Endothelial cell of umbilical vein (primary cell): ENCODE measurements around the gene VCAN. TPM values are rescaled to one million over a fixed set of nuclear protein-coding genes. Genes with fewer than 3 reads are reported as not detected.

ENCODE experiments used
- BruUV-seq: library from RNA; stranded (reverse); fragments of 400-500 nt; replicated peaks from 2 replicates; lab custom pipeline; 2021; lab: Mats Ljungman, UMichigan
- CTCF ChIA-PET: fragments of 300-600, 350-600 bp; sonication (Branson Sonifier 250); formaldehyde crosslinking; loops from one replicate; lab custom pipeline; 2021; ENCODE audit warnings: antibody characterized with exemption, inconsistent platforms; lab: Charles Lee
- POLR2A ChIA-PET: fragments of 300-600, 350-600 bp; sonication (Branson Sonifier 250); formaldehyde crosslinking; loops from one replicate; lab custom pipeline; 2021; ENCODE audit warnings: antibody characterized with exemption, inconsistent platforms; lab: Charles Lee
- DNase-seq: peaks from one replicate; pipeline ENCODE4 v3.0.0-alpha.2; 2011; ENCODE audit warnings: low read depth, low spot score
- FAIRE-seq: peaks from 2 replicates; lab custom pipeline; 2011; peaks lifted over from hg19 to GRCh38; lab: Jason Lieb, UNC
- H2AFZ ChIP-seq: 2 replicates; pipeline ENCODE4 v1.6.0; 2012; ENCODE audit warnings: low read depth, low read length, control low read depth, inconsistent platforms
- H3K27ac ChIP-seq: 2 replicates; pipeline ENCODE4 v1.5.1; 2011; ENCODE audit warnings: low read depth, mild to moderate bottlenecking, control low read depth, low read length, moderate library complexity; ENCODE audit not compliant: insufficient read depth
- H3K27me3 ChIP-seq, 2 experiments: 2 replicates each; pipeline versions ENCODE4 v1.6.0 to v1.6.1; 2011; ENCODE audit warnings: low read length in 2 of 2, mixed read lengths in 1 of 2; ENCODE audit not compliant: control insufficient read depth in 2 of 2, insufficient read depth in 2 of 2
- H3K36me3 ChIP-seq, 2 experiments: 2 replicates in 1 of 2; 3 replicates in 1 of 2; pipeline ENCODE4 v1.5.1; 2011; ENCODE audit warnings: low read length in 2 of 2, mild to moderate bottlenecking in 1 of 2, moderate library complexity in 1 of 2; ENCODE audit not compliant: control insufficient read depth in 2 of 2, insufficient read depth in 2 of 2; ENCODE audit errors: extremely low read depth in 1 of 2
- H3K4me1 ChIP-seq: 3 replicates; pipeline ENCODE4 v1.5.1; 2011; ENCODE audit warnings: mild to moderate bottlenecking, low read length; ENCODE audit not compliant: control insufficient read depth, insufficient read depth; ENCODE audit errors: extremely low read depth
- H3K4me2 ChIP-seq: 2 replicates; pipeline ENCODE4 v1.6.1; 2011; ENCODE audit warnings: low read length, control low read depth, mixed read lengths; ENCODE audit not compliant: insufficient read depth
- H3K4me3 ChIP-seq, 3 experiments: fragments of 200-600 bp in 1 of 3; sonication (generic), shearing (Covaris generic) in 1 of 3; replicated peaks in 1 of 3; 2 replicates each; pipeline ENCODE4 v1.5.1; 2011 to 2016; ENCODE audit warnings: control low read depth in 3 of 3, low read length in 3 of 3, mild to moderate bottlenecking in 2 of 3, inconsistent platforms in 1 of 3, low read depth in 1 of 3, moderate library complexity in 1 of 3; ENCODE audit not compliant: insufficient read depth in 1 of 3
- H3K79me2 ChIP-seq: 2 replicates; pipeline ENCODE4 v1.6.0; 2012; ENCODE audit warnings: low read length, inconsistent platforms; ENCODE audit not compliant: control insufficient read depth, insufficient read depth
- H3K9ac ChIP-seq: replicated peaks from 2 replicates; pipeline ENCODE3; 2011; ENCODE audit warnings: low read length, control low read depth; ENCODE audit not compliant: insufficient read depth; ENCODE audit errors: extremely low read depth
- H3K9me1 ChIP-seq: replicated peaks from 3 replicates; pipeline ENCODE4 v1.6.0; 2011; ENCODE audit warnings: mild to moderate bottlenecking, low read length; ENCODE audit not compliant: control insufficient read depth, insufficient read depth; ENCODE audit errors: extremely low read depth
- H3K9me3 ChIP-seq: replicated peaks from 2 replicates; pipeline ENCODE4 v1.5.1; 2012; ENCODE audit warnings: low read length, inconsistent platforms; ENCODE audit not compliant: control insufficient read depth, insufficient read depth
- H4K20me1 ChIP-seq: replicated peaks from 2 replicates; pipeline ENCODE3; 2011; ENCODE audit warnings: mild to moderate bottlenecking, low read length; ENCODE audit not compliant: control insufficient read depth, insufficient read depth; ENCODE audit errors: extremely low read depth
- EZH2 ChIP-seq: IDR thresholded peaks from 2 replicates; pipeline ENCODE4 v1.6.1; 2012; ENCODE audit warnings: borderline replicate concordance, low read depth, mild to moderate bottlenecking, moderate library complexity, low read length, inconsistent platforms; ENCODE audit not compliant: severe bottlenecking
- FOS ChIP-seq: IDR thresholded peaks from 2 replicates; pipeline ENCODE4 v1.6.1; 2011; ENCODE audit warnings: mild to moderate bottlenecking, low read length, moderate library complexity, borderline replicate concordance; ENCODE audit not compliant: insufficient read depth
- GATA2 ChIP-seq: IDR thresholded peaks from 2 replicates; pipeline ENCODE4 v1.7.0; 2011; ENCODE audit warnings: low read depth, mild to moderate bottlenecking, moderate library complexity, mixed read lengths, low read length; ENCODE audit not compliant: insufficient read length, insufficient read depth
- JUN ChIP-seq: IDR thresholded peaks from 2 replicates; pipeline ENCODE4 v1.6.1; 2011; ENCODE audit warnings: borderline replicate concordance, low read depth; ENCODE audit not compliant: insufficient read length, insufficient read depth
- MYC ChIP-seq: IDR thresholded peaks from one replicate; pipeline ENCODE4 v1.6.1; 2011; ENCODE audit warnings: mild to moderate bottlenecking, low read depth, low read length
- POLR2A ChIP-seq: IDR thresholded peaks from 2 replicates; pipeline ENCODE4 v1.6.1; 2012; ENCODE audit warnings: low read depth, mild to moderate bottlenecking, control low read depth, low read length
- POLR2AphosphoS5 ChIP-seq: IDR thresholded peaks from 2 replicates; pipeline ENCODE4 v1.6.1; 2012; ENCODE audit warnings: low read depth, mild to moderate bottlenecking, control low read depth, low read length, moderate library complexity; ENCODE audit not compliant: insufficient read depth
- dilution Hi-C: fragments of 300-500 bp; cut with MboI; formaldehyde crosslinking; loops from one replicate; pipeline ENCODE4 v1.15.0; 2019; ENCODE audit warnings: low sequenced_read_pairs; ENCODE audit not compliant: extremely low pct_ligation_motif_present
- intact Hi-C: fragments of 100-400 bp; cut with micrococcal nuclease; formaldehyde crosslinking; loops from one replicate; pipeline ENCODE4 v1.10.0; 2022
- polyA plus RNA-seq, 4 experiments: library from polyadenylated mRNA; depleted of rRNA in 3 of 4; stranded (reverse) in 3 of 4; unstranded in 1 of 4; fragments of >200 nt; gene quantifications; 2 replicates each; pipeline versions ENCODE4 v1.2.1 to v1.2.3, GENCODE V29; 2011 to 2012; ENCODE audit warnings: missing spikeins in 1 of 4
- total RNA-seq: library from RNA; stranded (reverse); gene quantifications from 2 replicates; pipeline ENCODE4 v1.2.3, GENCODE V29; 2021
- TF ChIP-seq, protein P1 (sequence below), 2 donors: IDR thresholded peaks; 1 replicate in 1 of 2; 2 replicates in 1 of 2; pipeline ENCODE4 v1.5.1; 2011; ENCODE audit warnings: low read length in 2 of 2, mild to moderate bottlenecking in 2 of 2, moderate library complexity in 2 of 2, control low read depth in 1 of 2, inconsistent platforms in 1 of 2, low read depth in 1 of 2; ENCODE audit not compliant: insufficient read depth in 1 of 2; ENCODE audit errors: extremely low read depth in 1 of 2
- TF ChIP-seq, protein P2 (sequence below): IDR thresholded peaks from 2 replicates; pipeline ENCODE4 v1.6.1; 2011; ENCODE audit not compliant: insufficient read depth, insufficient read length

The VCAN gene
- total and polyA plus RNA-seq, 2 donors (not counting 3 experiments of a cell fraction or from before 2014, with no cell fraction given): 0.35 to 1.2 TPM

DNA sequence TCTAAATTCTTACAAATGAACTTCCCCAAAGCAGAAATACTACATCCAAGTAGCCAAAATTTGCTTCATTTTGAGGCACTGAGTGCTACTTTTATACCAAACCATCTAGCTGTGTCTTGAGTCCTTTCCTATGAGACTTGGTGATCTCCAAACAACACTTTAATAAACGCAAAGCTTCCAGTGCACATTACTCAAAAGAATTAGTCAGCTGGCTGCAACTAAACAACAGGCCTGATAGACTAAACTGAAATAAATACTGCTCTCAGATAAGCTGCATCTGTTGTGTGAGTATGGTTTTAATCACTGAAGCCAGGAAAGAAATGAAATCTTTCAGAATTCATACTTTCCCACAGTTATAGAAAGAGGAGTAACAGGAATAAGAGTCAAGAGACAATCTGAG is 80.3 kb downstream of the VCAN start:
- no peak overlapping the region for H2AFZ ChIP-seq
- CTCF ChIA-PET: interaction anchor here (1.0 kb wide), 1 partner anchor 16 kb away, joined by 3 read pairs; no protein-coding TSS in a partner anchor

More for the DNA sequence above, 80.3 kb downstream of the VCAN start:
- intact Hi-C loops: no loop called here
- H3K9me3 ChIP-seq: no peaks in the 10 kb centered on the region
- dilution Hi-C loops: no loop called here
- H3K4me2 ChIP-seq: no peak overlapping the region
- BruUV-seq: no TSS peak
- no peaks in the 10 kb centered on the region for H3K79me2 ChIP-seq
- H3K9ac ChIP-seq: no peak overlapping the region
- no peak for DNase-seq
- peaks cover 0 to 6% of the 10 kb centered on the region in 2 experiments for H3K27me3 ChIP-seq
- no peaks in the 10 kb centered on the region for H4K20me1 ChIP-seq
- TF ChIP-seq EZH2 (no peak), POLR2AphosphoS5 (no peak), JUN (no peak), POLR2A (no peak), MYC (no peak), GATA2 (no peak), FOS (no peak)
- TF ChIP-seq, protein P1, sequence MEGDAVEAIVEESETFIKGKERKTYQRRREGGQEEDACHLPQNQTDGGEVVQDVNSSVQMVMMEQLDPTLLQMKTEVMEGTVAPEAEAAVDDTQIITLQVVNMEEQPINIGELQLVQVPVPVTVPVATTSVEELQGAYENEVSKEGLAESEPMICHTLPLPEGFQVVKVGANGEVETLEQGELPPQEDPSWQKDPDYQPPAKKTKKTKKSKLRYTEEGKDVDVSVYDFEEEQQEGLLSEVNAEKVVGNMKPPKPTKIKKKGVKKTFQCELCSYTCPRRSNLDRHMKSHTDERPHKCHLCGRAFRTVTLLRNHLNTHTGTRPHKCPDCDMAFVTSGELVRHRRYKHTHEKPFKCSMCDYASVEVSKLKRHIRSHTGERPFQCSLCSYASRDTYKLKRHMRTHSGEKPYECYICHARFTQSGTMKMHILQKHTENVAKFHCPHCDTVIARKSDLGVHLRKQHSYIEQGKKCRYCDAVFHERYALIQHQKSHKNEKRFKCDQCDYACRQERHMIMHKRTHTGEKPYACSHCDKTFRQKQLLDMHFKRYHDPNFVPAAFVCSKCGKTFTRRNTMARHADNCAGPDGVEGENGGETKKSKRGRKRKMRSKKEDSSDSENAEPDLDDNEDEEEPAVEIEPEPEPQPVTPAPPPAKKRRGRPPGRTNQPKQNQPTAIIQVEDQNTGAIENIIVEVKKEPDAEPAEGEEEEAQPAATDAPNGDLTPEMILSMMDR (IDR thresholded peaks at IDR 0.05; ENCODE audit: extremely low read depth in 1 of 2, insufficient read depth in 1 of 2, low read depth in 1 of 2, low read length in 2 of 2): no peak
- TF ChIP-seq, protein P2, sequence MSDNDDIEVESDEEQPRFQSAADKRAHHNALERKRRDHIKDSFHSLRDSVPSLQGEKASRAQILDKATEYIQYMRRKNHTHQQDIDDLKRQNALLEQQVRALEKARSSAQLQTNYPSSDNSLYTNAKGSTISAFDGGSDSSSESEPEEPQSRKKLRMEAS: no peak
- no peak overlapping the region for H3K27ac ChIP-seq
- no peak for FAIRE-seq
- H3K36me3 ChIP-seq: no peaks in the 10 kb centered on the region
- no peak overlapping the region for H3K4me3 ChIP-seq
- H3K4me1 ChIP-seq: peaks cover 18% of the 10 kb centered on the region
- no peaks in the 10 kb centered on the region for H3K9me1 ChIP-seq
- POLR2A ChIA-PET: no interaction called here
